Gastrocnemius medialis (tissue), 4 donors: ENCODE results near the gene DAND5.

ENCODE experiments used
- POLR2A ChIP-seq, 2 donors: fragments of 450-650 bp; IDR thresholded peaks; one replicate each; pipeline ENCODE4 v1.6.1; 2017; ENCODE audit warnings: antibody characterized with exemption in 2 of 2, mild to moderate bottlenecking in 2 of 2, moderate library complexity in 2 of 2
- TF ChIP-seq, protein P1 (sequence below), 5 experiments: fragments of 450-650 bp in 3 of 5; fragments of 200-600 bp in 2 of 5; sonication (generic) in 2 of 5; IDR thresholded peaks in 4 of 5; conservative IDR thresholded peaks in 1 of 5; 1 replicate in 4 of 5; 2 replicates in 1 of 5; pipeline ENCODE4 v1.5.1; 2016 to 2019; ENCODE audit warnings: antibody characterized with exemption in 5 of 5, mild to moderate bottlenecking in 3 of 5, moderate library complexity in 3 of 5

DNA sequence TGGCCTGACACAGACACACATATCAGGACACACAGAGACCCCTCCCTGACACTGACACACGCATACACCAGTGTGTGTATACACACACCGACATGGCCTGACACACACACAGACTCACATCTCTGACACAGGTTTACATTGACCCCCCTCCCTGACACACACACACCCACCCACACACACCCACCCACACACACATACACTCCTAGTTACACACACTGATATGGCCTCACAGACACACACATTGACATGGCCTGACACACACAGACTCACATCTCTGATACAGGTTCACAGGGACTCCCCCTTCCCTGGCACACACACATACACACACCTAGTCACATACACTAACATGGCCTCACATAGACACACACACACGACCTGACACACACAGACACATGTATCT is 21.5 kb downstream of the DAND5 start:
- TF ChIP-seq, protein P1, sequence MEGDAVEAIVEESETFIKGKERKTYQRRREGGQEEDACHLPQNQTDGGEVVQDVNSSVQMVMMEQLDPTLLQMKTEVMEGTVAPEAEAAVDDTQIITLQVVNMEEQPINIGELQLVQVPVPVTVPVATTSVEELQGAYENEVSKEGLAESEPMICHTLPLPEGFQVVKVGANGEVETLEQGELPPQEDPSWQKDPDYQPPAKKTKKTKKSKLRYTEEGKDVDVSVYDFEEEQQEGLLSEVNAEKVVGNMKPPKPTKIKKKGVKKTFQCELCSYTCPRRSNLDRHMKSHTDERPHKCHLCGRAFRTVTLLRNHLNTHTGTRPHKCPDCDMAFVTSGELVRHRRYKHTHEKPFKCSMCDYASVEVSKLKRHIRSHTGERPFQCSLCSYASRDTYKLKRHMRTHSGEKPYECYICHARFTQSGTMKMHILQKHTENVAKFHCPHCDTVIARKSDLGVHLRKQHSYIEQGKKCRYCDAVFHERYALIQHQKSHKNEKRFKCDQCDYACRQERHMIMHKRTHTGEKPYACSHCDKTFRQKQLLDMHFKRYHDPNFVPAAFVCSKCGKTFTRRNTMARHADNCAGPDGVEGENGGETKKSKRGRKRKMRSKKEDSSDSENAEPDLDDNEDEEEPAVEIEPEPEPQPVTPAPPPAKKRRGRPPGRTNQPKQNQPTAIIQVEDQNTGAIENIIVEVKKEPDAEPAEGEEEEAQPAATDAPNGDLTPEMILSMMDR (IDR thresholded peaks at IDR 0.05 in 4 of 5, conservative IDR thresholded peaks at IDR 0.05 in 1 of 5), result no peak
- no peak for TF ChIP-seq POLR2A (IDR thresholded peaks at IDR 0.05)
